K562 (cell line): Measurements from ENCODE around the gene SIGLEC6. TPM values are rescaled to one million over a fixed set of nuclear protein-coding genes. Genes with fewer than 3 reads are reported as not detected.

Source experiments
- ATF4 ChIP-seq: fragments of 450-650 bp; formaldehyde crosslinking; IDR thresholded peaks from 2 replicates; pipeline ENCODE4 v1.4.0; 2022; ENCODE audit warnings: mild to moderate bottlenecking, moderate library complexity
- BRD4 ChIP-seq: fragments of 200-600 bp; sonication (generic); IDR thresholded peaks from 2 replicates; pipeline ENCODE4 v1.6.1; 2017; ENCODE audit warnings: inconsistent platforms
- CBFB ChIP-seq: sonication (generic); formaldehyde crosslinking; IDR thresholded peaks from 2 replicates; pipeline ENCODE4 v1.4.0; 2020; ENCODE audit warnings: mild to moderate bottlenecking, missing genetic modification reagents
- CLOCK ChIP-seq: fragments of 250-450 bp; sonication (Bioruptor Pico); IDR thresholded peaks from 2 replicates; pipeline ENCODE4 v1.4.0; 2020; ENCODE audit warnings: mild to moderate bottlenecking, moderate library complexity, borderline replicate concordance
- DMBX1 ChIP-seq: fragments of 250-450 bp; sonication (Bioruptor Pico); IDR thresholded peaks from 2 replicates; pipeline ENCODE4 v1.8.0; 2022; ENCODE audit warnings: inconsistent platforms, mild to moderate bottlenecking, moderate library complexity, borderline replicate concordance
- HDAC2 ChIP-seq: fragments of 450-650 bp; IDR thresholded peaks from 2 replicates; pipeline ENCODE4 v1.6.1; 2016; ENCODE audit warnings: mild to moderate bottlenecking
- HDAC6 ChIP-seq: IDR thresholded peaks from 2 replicates; pipeline ENCODE4 v1.6.1; 2012; ENCODE audit warnings: low read depth, mild to moderate bottlenecking, control low read depth, inconsistent platforms, low read length, moderate library complexity
- JUN ChIP-seq, 2 experiments: sonication (generic) in 1 of 2; formaldehyde crosslinking in 1 of 2; IDR thresholded peaks; 2 replicates each; pipeline versions ENCODE4 v1.6.1 to v1.8.0; 2012 to 2022; ENCODE audit warnings: borderline replicate concordance in 2 of 2, mild to moderate bottlenecking in 2 of 2, improper control_type of control experiment in 1 of 2, low read depth in 1 of 2, low read length in 1 of 2, missing genetic modification reagents in 1 of 2
- KDM4B ChIP-seq, 2 experiments: fragments of 450-650 bp in 1 of 2; sonication (generic) in 1 of 2; IDR thresholded peaks; 2 replicates each; pipeline ENCODE4 v1.6.1; 2016 to 2017; ENCODE audit warnings: borderline replicate concordance in 2 of 2, antibody characterized with exemption in 1 of 2, low read depth in 1 of 2, mild to moderate bottlenecking in 1 of 2
- MAFF ChIP-seq: IDR thresholded peaks from 2 replicates; pipeline ENCODE4 v1.6.1; 2012; ENCODE audit warnings: low read length, improper control_type of control experiment
- MAFK ChIP-seq: IDR thresholded peaks from 2 replicates; pipeline ENCODE4 v1.6.1; 2011; ENCODE audit warnings: low read length, improper control_type of control experiment
- NONO ChIP-seq, 2 experiments: fragments of 200-400 bp in 1 of 2; fragments of 450-650 bp in 1 of 2; formaldehyde crosslinking in 1 of 2; IDR thresholded peaks; 2 replicates each; pipeline ENCODE4 v1.6.1; 2017; ENCODE audit warnings: low read depth in 2 of 2, mild to moderate bottlenecking in 2 of 2, moderate library complexity in 2 of 2, low read length in 1 of 2
- OTX1 ChIP-seq: fragments of 450-650 bp; formaldehyde crosslinking; IDR thresholded peaks from 2 replicates; pipeline ENCODE4 v1.4.0; 2022; ENCODE audit warnings: mild to moderate bottlenecking
- SIN3B ChIP-seq: fragments of 450-650 bp; IDR thresholded peaks from 2 replicates; pipeline ENCODE4 v1.6.1; 2017; ENCODE audit warnings: low read depth, mild to moderate bottlenecking, moderate library complexity
- SMAD2 ChIP-seq: fragments of 150-350 bp; IDR thresholded peaks from 2 replicates; pipeline ENCODE4 v1.6.1; 2014; ENCODE audit warnings: low read depth, mild to moderate bottlenecking, low read length
- SOX6 ChIP-seq: fragments of 450-650 bp; IDR thresholded peaks from 2 replicates; pipeline ENCODE4 v1.6.1; 2014; ENCODE audit warnings: mild to moderate bottlenecking
- ZBTB7A ChIP-seq: IDR thresholded peaks from 2 replicates; pipeline ENCODE4 v1.6.1; 2011; ENCODE audit warnings: low read depth, mild to moderate bottlenecking, low read length, moderate library complexity, borderline replicate concordance; ENCODE audit not compliant: control insufficient read depth
- ZFP30 ChIP-seq: fragments of 250-450 bp; sonication (Bioruptor Pico); IDR thresholded peaks from 2 replicates; pipeline ENCODE4 v1.8.0; 2022; ENCODE audit warnings: moderate library complexity, mild to moderate bottlenecking, inconsistent platforms, borderline replicate concordance
- ZFPM2 ChIP-seq: fragments of 250-450 bp; sonication (Bioruptor Pico); IDR thresholded peaks from 2 replicates; pipeline ENCODE4 v1.5.1; 2022; ENCODE audit warnings: mild to moderate bottlenecking
- ZNF239 ChIP-seq: fragments of 250-450 bp; sonication (Bioruptor Pico); IDR thresholded peaks from 2 replicates; pipeline ENCODE4 v1.4.0; 2020; ENCODE audit warnings: mild to moderate bottlenecking
- ZNF324 ChIP-seq: fragments of 250-450 bp; sonication (Bioruptor Pico); IDR thresholded peaks from 2 replicates; pipeline ENCODE4 v1.4.0; 2020; ENCODE audit warnings: mild to moderate bottlenecking
- polyA plus RNA-seq, 8 experiments: library from polyadenylated mRNA; depleted of rRNA in 4 of 8; stranded (reverse) in 5 of 8; unstranded in 3 of 8; fragments of >200 nt; fragmentation: Nextera tagmentation in 2 of 8; fragmentation: Illumina TruSeq in 1 of 8; extraction: Ambion mirVana in 2 of 8; extraction: Trizol in 1 of 8; gene quantifications; 2 replicates each; pipeline versions ENCODE4 v1.2.1 to v1.2.3, GENCODE V29; 2011 to 2014; ENCODE audit warnings: inconsistent platforms in 1 of 8, missing spikeins in 1 of 8
- total RNA-seq, 7 experiments: library from RNA; depleted of rRNA in 6 of 7; stranded (reverse); fragments of >200 nt in 6 of 7; fragmentation: Illumina TruSeq in 2 of 7; extraction: Trizol in 2 of 7; gene quantifications; 2 replicates each; pipeline versions ENCODE4 v1.2.1 to v1.2.3, GENCODE V29; 2011 to 2021; ENCODE audit warnings: low replicate concordance in 1 of 7
- TF ChIP-seq, protein P1 (sequence below): fragments of 450-650 bp; IDR thresholded peaks from 2 replicates; pipeline ENCODE4 v1.6.1; 2016; ENCODE audit warnings: antibody characterized with exemption
- TF ChIP-seq, protein P2 (sequence below): sonication (generic); formaldehyde crosslinking; IDR thresholded peaks from 2 replicates; pipeline ENCODE4 v1.9.0; 2022; ENCODE audit warnings: mild to moderate bottlenecking, missing genetic modification reagents

Gene SIGLEC6
- total and polyA plus RNA-seq, 9 of the 15 experiments (the other 6 are each of a cell fraction or from before 2014, with no cell fraction given): 0.03 to 17.5 (median 0.71) TPM

DNA sequence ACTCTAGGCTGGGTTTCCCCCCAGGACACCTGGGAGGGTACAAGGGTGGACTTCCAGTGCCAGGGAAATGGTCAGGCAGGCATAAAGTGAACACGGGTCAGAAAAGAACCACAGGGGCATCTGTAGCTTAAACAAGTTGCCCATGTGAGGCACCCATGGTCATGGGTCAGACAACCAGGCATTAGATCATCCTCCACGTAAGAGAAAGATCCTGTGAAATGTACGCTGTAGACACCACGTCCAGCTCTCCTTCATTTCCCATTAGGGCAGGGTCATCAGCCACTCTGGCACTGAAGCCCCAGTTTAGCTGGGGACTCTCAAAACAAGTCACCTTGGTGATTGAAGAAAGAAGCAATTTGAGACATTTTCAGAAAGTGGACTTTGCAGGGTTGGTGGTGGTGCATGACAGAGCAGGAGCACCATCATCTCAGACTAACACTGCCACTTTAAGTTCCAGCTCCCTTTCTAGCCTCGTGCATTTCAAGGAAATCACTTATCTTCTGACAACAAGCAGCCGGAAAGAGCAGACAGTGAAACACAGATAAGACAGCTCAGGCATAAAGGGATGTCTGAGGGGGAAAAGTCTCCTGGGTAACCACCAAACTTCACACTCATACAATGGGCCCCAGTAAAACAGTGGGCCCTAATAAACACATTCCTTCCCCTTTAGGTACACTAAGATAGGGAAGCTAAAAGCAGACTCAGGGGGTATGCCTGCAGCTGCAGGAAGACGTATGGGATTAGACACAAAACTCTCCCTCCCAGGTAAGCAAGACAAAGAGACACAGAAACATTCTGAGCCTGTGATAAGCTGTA lies 16.1 kb upstream of the SIGLEC6 start (continued):
- TF ChIP-seq HDAC2 (no peak), BRD4 (peak; percentile 92), CBFB (no peak), ZNF239 (CRISPR knock-in tag) (no peak), NONO (IDR thresholded peaks at IDR 0.05; ENCODE audit: low read depth in 2 of 2, low read length in 1 of 2) (peak in 1 of 2 experiments; percentile 90; a peak in 2 of 4 replicates), ZFP30 (CRISPR knock-in tag) (no peak), KDM4B (IDR thresholded peaks at IDR 0.05; ENCODE audit: borderline replicate concordance in 2 of 2, low read depth in 1 of 2) (no peak), SIN3B (no peak), ATF4 (no peak), MAFF (peak; percentile 5; the same call in 1 of the 2 replicates), SOX6 (peak; percentile 98), DMBX1 (CRISPR knock-in tag) (peak; percentile 78; the same call in 1 of the 2 replicates), CLOCK (no peak), HDAC6 (no peak), ZNF324 (CRISPR knock-in tag) (no peak), JUN (IDR thresholded peaks at IDR 0.05; ENCODE audit: borderline replicate concordance, low read depth, low read length) (peak; percentile 72; the same call in 1 of the 2 replicates), JUN (CRISPR knock-in tag; IDR thresholded peaks at IDR 0.05; ENCODE audit: borderline replicate concordance) (0 out of 2 replicates have a peak, but pooled peaks have one; percentile 29), ZFPM2 (CRISPR knock-in tag) (0 out of 2 replicates have a peak, but pooled peaks have one; percentile 4), OTX1 (CRISPR knock-in tag) (no peak), ZBTB7A (no peak), MAFK (no peak), SMAD2 (no peak)
- TF ChIP-seq, protein P1, sequence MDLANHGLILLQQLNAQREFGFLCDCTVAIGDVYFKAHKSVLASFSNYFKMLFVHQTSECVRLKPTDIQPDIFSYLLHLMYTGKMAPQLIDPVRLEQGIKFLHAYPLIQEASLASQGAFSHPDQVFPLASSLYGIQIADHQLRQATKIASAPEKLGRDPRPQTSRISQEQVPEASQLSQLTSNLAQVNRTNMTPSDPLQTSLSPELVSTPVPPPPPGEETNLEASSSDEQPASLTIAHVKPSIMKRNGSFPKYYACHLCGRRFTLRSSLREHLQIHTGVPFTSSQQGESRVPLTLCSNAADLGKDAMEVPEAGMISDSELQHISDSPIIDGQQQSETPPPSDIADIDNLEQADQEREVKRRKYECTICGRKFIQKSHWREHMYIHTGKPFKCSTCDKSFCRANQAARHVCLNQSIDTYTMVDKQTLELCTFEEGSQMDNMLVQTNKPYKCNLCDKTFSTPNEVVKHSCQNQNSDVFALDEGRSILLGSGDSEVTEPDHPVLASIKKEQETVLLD: no peak
- TF ChIP-seq, protein P2, sequence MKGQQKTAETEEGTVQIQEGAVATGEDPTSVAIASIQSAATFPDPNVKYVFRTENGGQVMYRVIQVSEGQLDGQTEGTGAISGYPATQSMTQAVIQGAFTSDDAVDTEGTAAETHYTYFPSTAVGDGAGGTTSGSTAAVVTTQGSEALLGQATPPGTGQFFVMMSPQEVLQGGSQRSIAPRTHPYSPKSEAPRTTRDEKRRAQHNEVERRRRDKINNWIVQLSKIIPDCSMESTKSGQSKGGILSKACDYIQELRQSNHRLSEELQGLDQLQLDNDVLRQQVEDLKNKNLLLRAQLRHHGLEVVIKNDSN (CRISPR knock-in tag): no peak
